A549 (cell line): ENCODE measurements around the gene TSSK3.

Experiments used
- BHLHE40 ChIP-seq: IDR thresholded peaks from 2 replicates; pipeline ENCODE4 v1.6.1; 2012; ENCODE audit warnings: low read depth, low read length, inconsistent platforms
- CHD2 ChIP-seq: fragments of 150-350 bp; IDR thresholded peaks from 2 replicates; pipeline ENCODE4 v1.6.1; 2014; ENCODE audit warnings: low read length; ENCODE audit not compliant: partially characterized antibody
- GATA3 ChIP-seq: IDR thresholded peaks from 2 replicates; pipeline ENCODE4 v1.6.1; 2012; ENCODE audit warnings: borderline replicate concordance
- HDAC2 ChIP-seq: fragments of 200-600 bp; sonication (generic); IDR thresholded peaks from 2 replicates; pipeline ENCODE4 v1.6.1; 2016
- HEYL ChIP-seq: fragments of 250-450 bp; sonication (Bioruptor Pico); IDR thresholded peaks from 2 replicates; pipeline ENCODE4 v1.8.0; 2021; ENCODE audit warnings: mild to moderate bottlenecking, moderate library complexity
- JUN ChIP-seq, 2 experiments: fragments of >200 bp; sonication (Bioruptor Twin); formaldehyde crosslinking; IDR thresholded peaks; 2 replicates in 1 of 2; 3 replicates in 1 of 2; pipeline ENCODE4 v1.6.1; 2016 to 2017
- POLR2A ChIP-seq: IDR thresholded peaks from 2 replicates; pipeline ENCODE4 v1.6.1; 2012; ENCODE audit warnings: mild to moderate bottlenecking, low read length
- RFX5 ChIP-seq: fragments of 450-650 bp; IDR thresholded peaks from 2 replicates; pipeline ENCODE4 v1.7.1; 2014; ENCODE audit warnings: antibody characterized with exemption, mild to moderate bottlenecking, moderate library complexity
- SREBF2 ChIP-seq: fragments of 450-650 bp; IDR thresholded peaks from 2 replicates; pipeline ENCODE4 v1.6.1; 2014; ENCODE audit warnings: mild to moderate bottlenecking, moderate library complexity
- TF ChIP-seq, protein P1 (sequence below): fragments of >200 bp; sonication (Bioruptor Twin); formaldehyde crosslinking; IDR thresholded peaks from 3 replicates; pipeline ENCODE4 v1.5.1; 2016
- TF ChIP-seq, protein P2 (sequence below): fragments of 250-450 bp; sonication (Bioruptor Pico); IDR thresholded peaks from 2 replicates; pipeline ENCODE4 v1.5.0; 2021; ENCODE audit warnings: mild to moderate bottlenecking, moderate library complexity, borderline replicate concordance
- TF ChIP-seq, protein P3 (sequence below): fragments of 450-650 bp; IDR thresholded peaks from 2 replicates; pipeline ENCODE4 v1.6.1; 2014; ENCODE audit warnings: antibody characterized with exemption
- TF ChIP-seq, protein P4 (sequence below): fragments of >200 bp; sonication (Bioruptor Twin); formaldehyde crosslinking; IDR thresholded peaks from 3 replicates; pipeline ENCODE4 v1.6.1; 2016
- TF ChIP-seq, protein P5 (sequence below): IDR thresholded peaks from 2 replicates; pipeline ENCODE4 v1.6.1; 2012

DNA sequence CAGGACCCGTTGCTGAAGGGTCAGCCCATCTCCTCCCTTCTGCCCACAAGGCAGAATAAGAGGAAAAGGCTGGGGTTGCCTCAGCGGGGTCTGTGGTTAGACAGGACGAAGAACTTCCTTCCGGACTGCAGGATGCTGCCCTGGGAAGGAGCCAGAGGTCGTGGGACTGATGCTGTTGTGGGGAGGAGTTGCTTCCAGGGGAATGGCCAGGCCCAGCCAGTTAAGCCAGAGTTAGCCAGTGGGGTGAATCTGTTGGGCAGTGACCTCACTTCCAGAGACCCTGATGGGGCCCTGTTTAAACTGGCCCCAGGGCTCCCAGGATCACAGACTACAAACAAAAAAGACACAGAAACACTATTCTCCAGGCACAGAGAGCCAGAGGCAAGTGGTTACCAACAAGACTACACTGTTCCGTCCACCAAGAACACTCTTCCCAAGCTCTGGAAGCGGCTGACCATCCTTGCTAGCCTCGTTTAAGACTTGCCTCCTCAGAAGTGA lies 13.1 kb upstream of the TSSK3 start:
- TF ChIP-seq, protein P1, sequence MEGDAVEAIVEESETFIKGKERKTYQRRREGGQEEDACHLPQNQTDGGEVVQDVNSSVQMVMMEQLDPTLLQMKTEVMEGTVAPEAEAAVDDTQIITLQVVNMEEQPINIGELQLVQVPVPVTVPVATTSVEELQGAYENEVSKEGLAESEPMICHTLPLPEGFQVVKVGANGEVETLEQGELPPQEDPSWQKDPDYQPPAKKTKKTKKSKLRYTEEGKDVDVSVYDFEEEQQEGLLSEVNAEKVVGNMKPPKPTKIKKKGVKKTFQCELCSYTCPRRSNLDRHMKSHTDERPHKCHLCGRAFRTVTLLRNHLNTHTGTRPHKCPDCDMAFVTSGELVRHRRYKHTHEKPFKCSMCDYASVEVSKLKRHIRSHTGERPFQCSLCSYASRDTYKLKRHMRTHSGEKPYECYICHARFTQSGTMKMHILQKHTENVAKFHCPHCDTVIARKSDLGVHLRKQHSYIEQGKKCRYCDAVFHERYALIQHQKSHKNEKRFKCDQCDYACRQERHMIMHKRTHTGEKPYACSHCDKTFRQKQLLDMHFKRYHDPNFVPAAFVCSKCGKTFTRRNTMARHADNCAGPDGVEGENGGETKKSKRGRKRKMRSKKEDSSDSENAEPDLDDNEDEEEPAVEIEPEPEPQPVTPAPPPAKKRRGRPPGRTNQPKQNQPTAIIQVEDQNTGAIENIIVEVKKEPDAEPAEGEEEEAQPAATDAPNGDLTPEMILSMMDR: no peak
- TF ChIP-seq, protein P2, sequence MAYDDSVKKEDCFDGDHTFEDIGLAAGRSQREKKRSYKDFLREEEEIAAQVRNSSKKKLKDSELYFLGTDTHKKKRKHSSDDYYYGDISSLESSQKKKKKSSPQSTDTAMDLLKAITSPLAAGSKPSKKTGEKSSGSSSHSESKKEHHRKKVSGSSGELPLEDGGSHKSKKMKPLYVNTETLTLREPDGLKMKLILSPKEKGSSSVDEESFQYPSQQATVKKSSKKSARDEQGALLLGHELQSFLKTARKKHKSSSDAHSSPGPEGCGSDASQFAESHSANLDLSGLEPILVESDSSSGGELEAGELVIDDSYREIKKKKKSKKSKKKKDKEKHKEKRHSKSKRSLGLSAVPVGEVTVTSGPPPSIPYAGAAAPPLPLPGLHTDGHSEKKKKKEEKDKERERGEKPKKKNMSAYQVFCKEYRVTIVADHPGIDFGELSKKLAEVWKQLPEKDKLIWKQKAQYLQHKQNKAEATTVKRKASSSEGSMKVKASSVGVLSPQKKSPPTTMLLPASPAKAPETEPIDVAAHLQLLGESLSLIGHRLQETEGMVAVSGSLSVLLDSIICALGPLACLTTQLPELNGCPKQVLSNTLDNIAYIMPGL (CRISPR knock-in tag): no peak
- TF ChIP-seq GATA3: no peak
- TF ChIP-seq, protein P3, sequence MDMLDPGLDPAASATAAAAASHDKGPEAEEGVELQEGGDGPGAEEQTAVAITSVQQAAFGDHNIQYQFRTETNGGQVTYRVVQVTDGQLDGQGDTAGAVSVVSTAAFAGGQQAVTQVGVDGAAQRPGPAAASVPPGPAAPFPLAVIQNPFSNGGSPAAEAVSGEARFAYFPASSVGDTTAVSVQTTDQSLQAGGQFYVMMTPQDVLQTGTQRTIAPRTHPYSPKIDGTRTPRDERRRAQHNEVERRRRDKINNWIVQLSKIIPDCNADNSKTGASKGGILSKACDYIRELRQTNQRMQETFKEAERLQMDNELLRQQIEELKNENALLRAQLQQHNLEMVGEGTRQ: no peak
- TF ChIP-seq, protein P4, sequence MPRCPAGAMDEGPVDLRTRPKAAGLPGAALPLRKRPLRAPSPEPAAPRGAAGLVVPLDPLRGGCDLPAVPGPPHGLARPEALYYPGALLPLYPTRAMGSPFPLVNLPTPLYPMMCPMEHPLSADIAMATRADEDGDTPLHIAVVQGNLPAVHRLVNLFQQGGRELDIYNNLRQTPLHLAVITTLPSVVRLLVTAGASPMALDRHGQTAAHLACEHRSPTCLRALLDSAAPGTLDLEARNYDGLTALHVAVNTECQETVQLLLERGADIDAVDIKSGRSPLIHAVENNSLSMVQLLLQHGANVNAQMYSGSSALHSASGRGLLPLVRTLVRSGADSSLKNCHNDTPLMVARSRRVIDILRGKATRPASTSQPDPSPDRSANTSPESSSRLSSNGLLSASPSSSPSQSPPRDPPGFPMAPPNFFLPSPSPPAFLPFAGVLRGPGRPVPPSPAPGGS: no peak
- no peak for TF ChIP-seq CHD2
- no peak for TF ChIP-seq BHLHE40
- TF ChIP-seq POLR2A: no peak
- no peak for TF ChIP-seq RFX5
- no peak for TF ChIP-seq HDAC2
- no peak for TF ChIP-seq SREBF2
- no peak for TF ChIP-seq JUN (IDR thresholded peaks at IDR 0.05)
- TF ChIP-seq HEYL: no peak
- TF ChIP-seq, protein P5, sequence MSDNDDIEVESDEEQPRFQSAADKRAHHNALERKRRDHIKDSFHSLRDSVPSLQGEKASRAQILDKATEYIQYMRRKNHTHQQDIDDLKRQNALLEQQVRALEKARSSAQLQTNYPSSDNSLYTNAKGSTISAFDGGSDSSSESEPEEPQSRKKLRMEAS: no peak
